HCT116 (cell line): ENCODE measurements around the gene KRTCAP3.

Source experiments
- EZH2 ChIP-seq: fragments of 200-600 bp; sonication (generic); IDR thresholded peaks from 2 replicates; pipeline ENCODE4 v1.6.1; 2017; ENCODE audit warnings: antibody characterized with exemption, mixed run types
- EZH2phosphoT487 ChIP-seq: fragments of 200-600 bp; IDR thresholded peaks from 2 replicates; pipeline ENCODE4 v1.6.1; 2018; ENCODE audit warnings: antibody characterized with exemption, borderline replicate concordance
- JUND ChIP-seq: IDR thresholded peaks from 2 replicates; pipeline ENCODE4 v1.6.1; 2012
- POLR2A ChIP-seq: IDR thresholded peaks from 2 replicates; pipeline ENCODE4 v1.7.0; 2011; ENCODE audit warnings: borderline replicate concordance; ENCODE audit not compliant: insufficient read depth, insufficient read length; ENCODE audit errors: extremely low read depth
- POLR2AphosphoS5 ChIP-seq: IDR thresholded peaks from 2 replicates; pipeline ENCODE4 v1.6.1; 2011; ENCODE audit warnings: mild to moderate bottlenecking, low read depth, low read length, moderate library complexity
- RAD21 ChIP-seq: IDR thresholded peaks from 2 replicates; pipeline ENCODE4 v1.6.1; 2012; ENCODE audit warnings: low read depth, mild to moderate bottlenecking
- YY1 ChIP-seq: IDR thresholded peaks from 2 replicates; pipeline ENCODE4 v1.6.1; 2011; ENCODE audit warnings: low read length, low read depth, moderate library complexity, mild to moderate bottlenecking; ENCODE audit not compliant: insufficient replicate concordance; ENCODE audit errors: extremely low read depth
- TF ChIP-seq, protein P1 (sequence below), 3 experiments: fragments of 200-600 bp in 1 of 3; sonication (generic) in 1 of 3; IDR thresholded peaks in 2 of 3; conservative IDR thresholded peaks in 1 of 3; 2 replicates each; pipeline ENCODE4 v1.5.1; 2012 to 2017; ENCODE audit warnings: low read depth in 2 of 3, low read length in 2 of 3, antibody characterized with exemption in 1 of 3, borderline replicate concordance in 1 of 3, control low read depth in 1 of 3, mild to moderate bottlenecking in 1 of 3, mixed read lengths in 1 of 3, mixed run types in 1 of 3, moderate library complexity in 1 of 3; ENCODE audit not compliant: insufficient read depth in 1 of 3
- TF ChIP-seq, protein P2 (sequence below): IDR thresholded peaks from 2 replicates; pipeline ENCODE4 v1.6.1; 2012

DNA sequence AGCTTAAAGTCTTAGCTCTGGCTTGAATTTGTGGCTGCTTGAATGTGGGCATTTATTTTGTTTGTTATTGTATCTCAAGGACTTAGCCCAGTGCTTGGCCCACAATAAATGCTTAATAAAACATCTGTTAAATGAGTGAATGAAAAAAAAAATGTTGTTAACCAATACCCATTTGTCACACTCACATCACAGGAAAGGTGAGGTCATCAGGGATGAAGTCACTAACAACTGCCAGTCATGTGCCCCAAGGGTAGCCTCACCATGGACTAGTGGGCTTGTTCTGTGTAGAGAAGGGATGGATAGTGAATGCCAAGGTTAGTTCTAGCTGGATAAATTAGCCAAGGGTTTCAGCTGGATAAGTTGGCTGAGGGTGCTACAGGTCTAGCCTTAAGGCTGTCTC is 10.8 kb upstream of the KRTCAP3 start:
- TF ChIP-seq, protein P1, sequence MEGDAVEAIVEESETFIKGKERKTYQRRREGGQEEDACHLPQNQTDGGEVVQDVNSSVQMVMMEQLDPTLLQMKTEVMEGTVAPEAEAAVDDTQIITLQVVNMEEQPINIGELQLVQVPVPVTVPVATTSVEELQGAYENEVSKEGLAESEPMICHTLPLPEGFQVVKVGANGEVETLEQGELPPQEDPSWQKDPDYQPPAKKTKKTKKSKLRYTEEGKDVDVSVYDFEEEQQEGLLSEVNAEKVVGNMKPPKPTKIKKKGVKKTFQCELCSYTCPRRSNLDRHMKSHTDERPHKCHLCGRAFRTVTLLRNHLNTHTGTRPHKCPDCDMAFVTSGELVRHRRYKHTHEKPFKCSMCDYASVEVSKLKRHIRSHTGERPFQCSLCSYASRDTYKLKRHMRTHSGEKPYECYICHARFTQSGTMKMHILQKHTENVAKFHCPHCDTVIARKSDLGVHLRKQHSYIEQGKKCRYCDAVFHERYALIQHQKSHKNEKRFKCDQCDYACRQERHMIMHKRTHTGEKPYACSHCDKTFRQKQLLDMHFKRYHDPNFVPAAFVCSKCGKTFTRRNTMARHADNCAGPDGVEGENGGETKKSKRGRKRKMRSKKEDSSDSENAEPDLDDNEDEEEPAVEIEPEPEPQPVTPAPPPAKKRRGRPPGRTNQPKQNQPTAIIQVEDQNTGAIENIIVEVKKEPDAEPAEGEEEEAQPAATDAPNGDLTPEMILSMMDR (IDR thresholded peaks at IDR 0.05 in 2 of 3, conservative IDR thresholded peaks at IDR 0.05 in 1 of 3; ENCODE audit: borderline replicate concordance in 1 of 3, insufficient read depth in 1 of 3, low read depth in 2 of 3, low read length in 2 of 3): no peak
- TF ChIP-seq RAD21 (no peak), POLR2A (no peak), EZH2 (no peak), JUND (no peak), YY1 (no peak), POLR2AphosphoS5 (no peak), EZH2phosphoT487 (no peak)
- TF ChIP-seq, protein P2, sequence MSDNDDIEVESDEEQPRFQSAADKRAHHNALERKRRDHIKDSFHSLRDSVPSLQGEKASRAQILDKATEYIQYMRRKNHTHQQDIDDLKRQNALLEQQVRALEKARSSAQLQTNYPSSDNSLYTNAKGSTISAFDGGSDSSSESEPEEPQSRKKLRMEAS: no peak
